Left lung (tissue), 10 donors: ENCODE results near the gene FARP2. TPM values are rescaled to one million over a fixed set of nuclear protein-coding genes. Genes with fewer than 3 reads are reported as not detected.
A peak's percentile ranks its signal among the peaks of the same experiment; 100 is the strongest.
"Not testable (repeated sequence)": the region's sequence is repeated elsewhere in the genome, so short reads cannot be mapped to it uniquely, and the experiment has no call there.

Experiments
- ATAC-seq: fragments of 200-7000 bp; cut with Tn5 transposase; one replicate; pipeline ENCODE4 v1.9.1; 2020; ENCODE audit warnings: moderate library complexity
- DNase-seq, 4 donors: peaks; one replicate each; pipeline ENCODE4 v3.0.0-alpha.2; 2013 to 2020
- H3K27ac ChIP-seq, 2 donors: fragments of 200-600 bp; sonication (generic) in 1 of 2; one replicate each; pipeline versions ENCODE4 v1.5.0 to v1.8.0; 2020 to 2021
- H3K27me3 ChIP-seq, 2 donors: fragments of 200-600 bp; sonication (generic) in 1 of 2; one replicate each; pipeline versions ENCODE4 v1.5.0 to v1.8.0; 2020 to 2021
- H3K36me3 ChIP-seq, 2 donors: fragments of 200-600 bp; sonication (generic) in 1 of 2; one replicate each; pipeline versions ENCODE4 v1.5.0 to v1.8.0; 2020 to 2021
- H3K4me1 ChIP-seq, 2 donors: fragments of 200-600 bp; one replicate each; pipeline ENCODE4 v1.8.0; 2021
- H3K4me3 ChIP-seq, 2 donors: fragments of 200-600 bp; sonication (generic) in 1 of 2; one replicate each; pipeline versions ENCODE4 v1.5.0 to v1.8.0; 2020 to 2021; ENCODE audit warnings: mild to moderate bottlenecking in 1 of 2
- H3K9me3 ChIP-seq, 2 donors: fragments of 200-600 bp; sonication (generic) in 1 of 2; one replicate each; pipeline versions ENCODE4 v1.5.0 to v1.8.0; 2020 to 2021
- CTCF ChIP-seq, 2 donors: fragments of 200-600 bp; sonication (generic) in 1 of 2; IDR thresholded peaks; one replicate each; pipeline versions ENCODE4 v1.5.0 to v1.8.0; 2021; ENCODE audit warnings: antibody characterized with exemption in 2 of 2
- intact Hi-C, 2 donors: fragments of 100-400 bp; cut with DNase I; formaldehyde crosslinking; loops; one replicate each; pipeline versions ENCODE4 v1.11.2 to v1.14.2; 2022
- polyA plus RNA-seq, 6 donors: library from polyadenylated mRNA; unstranded; fragments of 120-200 nt; gene quantifications; one replicate each; pipeline ENCODE4 v1.2.1, GENCODE V29; 2013; ENCODE audit not compliant: insufficient read length in 6 of 6
- total RNA-seq, 2 donors: library from RNA; stranded (reverse); fragmentation: NEBNext Ultra II Directional; extraction: Animal tissue kit (Norgen Biotek cat#: 25700); gene quantifications; one replicate each; pipeline ENCODE4 v1.2.1, GENCODE V29; 2021
- donor health status: DM: no; HTN: yes; CAD: no.
- donor health status: DM: no; HTN: no; CAD: no.

FARP2 gene
- total and polyA plus RNA-seq, 8 donors, result 32.2 to 54.8 (median 49.9) TPM

DNA sequence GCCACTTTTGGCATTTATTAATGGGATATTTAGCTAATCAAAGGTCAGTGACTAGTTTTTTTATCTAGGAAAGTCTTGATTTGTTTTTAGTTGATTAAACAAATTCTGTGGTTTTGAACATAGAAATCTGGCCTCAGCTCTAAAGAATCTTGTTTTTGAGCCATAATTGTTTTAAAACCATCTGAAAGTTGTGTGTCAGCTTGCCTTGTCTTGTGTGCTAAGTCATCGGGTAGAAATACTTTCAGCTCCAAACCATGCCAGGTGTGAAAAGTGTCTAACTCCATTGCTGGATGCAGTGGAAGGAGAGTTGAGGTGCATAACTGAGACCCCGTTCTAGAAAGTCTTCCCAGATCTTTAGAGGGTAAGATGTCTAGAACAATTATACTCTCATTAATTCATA lies 22.7 kb downstream of the FARP2 start:
- H3K9me3 ChIP-seq, result no peaks in the 10 kb centered on the region
- no peak overlapping the region for H3K4me3 ChIP-seq
- H3K36me3 ChIP-seq, result peaks cover 0 to 21% of the 10 kb centered on the region in 2 donors
- peaks cover 0 to 9% of the 10 kb centered on the region in 2 donors for H3K4me1 ChIP-seq
- ATAC-seq (no peak), DNase-seq (no peak)
- no peaks in the 10 kb centered on the region for H3K27me3 ChIP-seq
- H3K27ac ChIP-seq, result no peak overlapping the region
- intact Hi-C loops, result no loop called here
- TF ChIP-seq CTCF (IDR thresholded peaks at IDR 0.05), result no peak

DNA sequence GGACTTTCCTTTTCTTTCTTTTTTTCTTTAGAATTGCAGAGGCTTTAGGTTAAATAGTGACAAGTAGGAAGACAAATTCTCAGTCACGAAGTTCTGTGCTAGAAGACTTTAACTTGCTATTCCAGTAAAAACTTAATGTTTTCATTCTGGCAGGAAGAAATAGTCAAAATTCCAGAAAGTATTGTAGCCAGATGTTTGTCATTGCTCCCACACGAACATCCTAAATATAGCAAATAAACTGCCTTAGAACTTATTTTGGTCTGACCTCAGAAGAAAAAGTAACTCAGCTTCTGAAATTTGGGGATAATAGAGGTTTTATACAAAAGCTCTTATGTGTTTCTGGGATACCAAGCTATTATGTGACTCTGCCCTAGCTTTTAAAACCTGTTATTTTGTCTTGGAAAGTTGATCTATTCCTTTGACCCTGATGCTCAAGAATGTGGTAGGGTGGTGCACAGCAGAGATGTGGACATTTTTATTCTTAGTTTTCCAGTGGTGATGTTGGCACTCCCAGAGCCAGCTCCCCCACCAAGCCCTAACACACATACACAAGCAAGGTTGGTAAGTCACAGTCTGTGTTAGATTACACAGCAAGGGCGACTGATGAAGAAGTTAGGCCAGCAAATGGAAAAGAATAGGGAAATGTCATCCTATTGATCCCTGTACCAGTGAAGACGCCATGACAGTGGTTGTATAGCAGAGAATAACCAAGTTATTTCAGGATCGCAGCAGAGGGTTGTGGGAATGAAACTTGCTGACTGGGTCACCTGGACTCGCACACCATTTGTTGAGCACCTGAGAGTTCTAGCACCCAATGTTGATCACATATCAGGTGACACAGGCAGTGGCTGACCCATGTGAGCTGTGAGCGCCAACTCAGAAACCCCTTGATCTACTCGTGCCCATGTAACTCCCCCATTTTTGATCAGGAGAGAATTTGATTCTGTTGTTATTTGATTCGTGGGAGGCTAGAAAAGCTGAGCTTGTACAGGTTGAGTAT lies 23.7 kb downstream of the FARP2 start:
- Histone ChIP-seq H3K4me3 (no peak overlapping the region), H3K36me3 (peaks cover 0 to 13% of the 10 kb centered on the region in 2 donors), H3K27me3 (no peaks in the 10 kb centered on the region), H3K27ac (peak overlapping the region in 1 of 2 donors; percentile 24), H3K9me3 (no peaks in the 10 kb centered on the region), H3K4me1 (peaks cover 0 to 2% of the 10 kb centered on the region in 2 donors)
- intact Hi-C loops, result no loop called here
- no peak for TF ChIP-seq CTCF (IDR thresholded peaks at IDR 0.05)
- peak in 2 of 4 donors; percentile 41 to 46 for DNase-seq
- no peak for ATAC-seq

- H3K27ac ChIP-seq, result no peak overlapping the region
- ATAC-seq (no peak), DNase-seq (no peak)
- no peaks in the 10 kb centered on the region for H3K27me3 ChIP-seq
- peaks cover 0 to 7% of the 10 kb centered on the region in 2 donors for H3K36me3 ChIP-seq
- no peak for TF ChIP-seq CTCF (IDR thresholded peaks at IDR 0.05)
- H3K9me3 ChIP-seq, result no peaks in the 10 kb centered on the region
- no peak overlapping the region for H3K4me3 ChIP-seq
- H3K4me1 ChIP-seq, result no peaks in the 10 kb centered on the region
- intact Hi-C loops, result no loop called here
Measured at GRCh38 chr2:241381872-241382271, 25.8 kb downstream of the FARP2 start.

- DNase-seq, H3K27ac ChIP-seq, H3K4me3 ChIP-seq, intact Hi-C loops, H3K36me3 ChIP-seq, H3K9me3 ChIP-seq, H3K4me1 ChIP-seq, H3K27me3 ChIP-seq, ATAC-seq: not testable (repeated sequence)
Measured at GRCh38 chr2:241385450-241385849, 29.4 kb downstream of the FARP2 start.

DNA sequence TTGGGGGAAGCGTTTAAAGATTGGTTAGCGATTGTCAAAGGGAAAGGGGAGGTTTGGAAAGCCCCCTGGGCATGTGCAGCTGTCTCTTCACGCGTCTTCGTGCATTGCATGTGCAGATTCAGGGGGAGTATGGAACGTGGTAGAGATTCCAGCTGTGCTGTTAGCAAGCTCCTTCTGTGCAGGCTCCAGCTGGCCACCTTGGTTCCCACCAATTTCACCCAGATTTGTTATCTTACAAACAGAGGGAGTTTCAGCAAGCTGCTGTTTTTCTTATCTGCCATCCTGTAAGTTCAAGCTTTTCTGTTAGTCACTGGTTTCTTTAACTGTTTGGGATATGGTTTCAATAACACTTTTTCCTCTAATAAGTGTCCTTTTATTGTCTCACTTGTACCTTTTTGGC lies 30.4 kb downstream of the FARP2 start:
- Histone ChIP-seq H3K36me3 (peaks cover 0 to 7% of the 10 kb centered on the region in 2 donors), H3K4me1 (no peaks in the 10 kb centered on the region), H3K4me3 (no peak overlapping the region), H3K27me3 (no peaks in the 10 kb centered on the region), H3K9me3 (no peaks in the 10 kb centered on the region), H3K27ac (no peak overlapping the region)
- intact Hi-C loops, result no loop called here
- no peak for DNase-seq
- ATAC-seq, result no peak
- no peak for TF ChIP-seq CTCF (IDR thresholded peaks at IDR 0.05)
